GM21367 (cell line): ENCODE measurements around the gene PTPRD.

Source experiments
- ATAC-seq: cut with Tn5 transposase; IDR thresholded peaks from one replicate; pipeline ENCODE4 v1.9.1; 2021; ENCODE audit not compliant: unreplicated experiment

Gene PTPRD

DNA sequence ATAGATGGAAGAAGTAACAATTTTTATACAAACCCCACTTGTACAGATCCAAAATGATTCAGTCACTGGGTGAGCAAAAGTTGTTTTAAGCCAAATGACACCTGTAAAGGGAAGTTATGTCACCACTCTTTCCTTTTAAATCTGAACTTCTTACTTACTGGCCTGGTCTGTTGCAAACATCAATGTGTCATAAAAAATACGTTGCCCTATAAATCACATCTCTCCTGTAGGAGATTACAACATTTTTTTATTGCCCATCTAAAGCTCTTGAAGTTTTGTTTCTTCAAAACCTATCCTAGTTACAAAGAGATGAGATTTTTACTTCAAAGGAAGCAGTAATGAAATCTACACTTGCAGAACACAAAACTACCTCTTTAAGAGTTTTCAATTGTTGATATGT lies 1725.4 kb downstream of the PTPRD start:
- no peak for ATAC-seq

DNA sequence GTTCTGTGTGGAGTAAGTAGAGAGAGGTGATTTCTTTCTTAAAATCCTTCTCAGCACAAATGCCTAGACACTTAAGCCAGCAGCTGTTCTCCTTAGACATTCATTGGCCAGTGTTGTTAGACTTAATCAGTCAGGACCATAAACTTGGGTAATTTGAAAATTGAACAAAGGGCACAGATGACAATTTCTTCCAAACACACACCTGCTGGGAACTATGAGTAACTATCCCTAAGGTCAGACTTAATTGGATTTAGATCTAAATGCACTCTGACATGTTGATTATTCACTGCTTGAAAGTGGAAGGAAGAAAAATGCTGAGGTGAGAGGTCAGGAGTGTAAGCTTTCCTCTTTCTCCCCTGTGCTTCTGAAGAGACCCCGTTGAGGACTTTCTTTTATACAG lies 1729.5 kb downstream of the PTPRD start:
- ATAC-seq, result no peak

DNA sequence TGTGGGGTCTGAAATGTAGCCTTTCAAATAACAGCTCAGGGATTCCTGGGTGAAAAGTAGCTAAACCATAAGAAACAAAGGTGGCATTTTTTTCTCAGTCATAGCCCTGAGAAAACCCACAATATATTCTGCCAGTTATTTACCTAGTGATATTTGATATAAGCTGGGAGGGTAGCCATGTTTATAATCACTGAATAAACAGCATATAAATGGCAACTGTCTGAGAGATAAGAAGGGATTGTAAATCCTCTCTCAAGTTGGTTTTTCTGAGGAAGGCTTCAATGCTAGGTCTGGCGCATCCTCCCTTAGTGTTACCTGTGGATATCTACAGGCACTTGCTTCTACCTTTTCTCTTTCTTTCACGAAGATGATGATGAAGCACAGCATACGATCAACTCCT lies 1732.7 kb downstream of the PTPRD start:
- ATAC-seq, result no peak

DNA sequence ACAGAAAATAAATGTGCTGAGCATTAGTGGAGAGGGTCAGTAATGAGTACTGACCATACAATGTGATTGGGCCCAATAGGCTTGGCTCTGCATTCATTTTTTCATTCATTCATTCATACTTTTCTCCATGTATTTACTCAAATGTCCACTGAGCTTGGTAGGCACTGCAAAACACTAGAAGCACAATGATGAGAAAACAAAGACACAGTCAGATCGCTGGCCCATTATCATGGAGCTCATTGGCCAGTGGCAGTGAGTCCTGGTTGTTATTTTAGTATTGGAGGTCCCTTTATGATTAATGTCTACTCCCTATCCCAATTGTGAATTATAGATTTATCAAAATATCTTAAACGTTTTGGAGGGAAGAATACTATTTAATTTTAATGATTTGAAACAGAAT lies 1733.5 kb downstream of the PTPRD start:
- no peak for ATAC-seq

DNA sequence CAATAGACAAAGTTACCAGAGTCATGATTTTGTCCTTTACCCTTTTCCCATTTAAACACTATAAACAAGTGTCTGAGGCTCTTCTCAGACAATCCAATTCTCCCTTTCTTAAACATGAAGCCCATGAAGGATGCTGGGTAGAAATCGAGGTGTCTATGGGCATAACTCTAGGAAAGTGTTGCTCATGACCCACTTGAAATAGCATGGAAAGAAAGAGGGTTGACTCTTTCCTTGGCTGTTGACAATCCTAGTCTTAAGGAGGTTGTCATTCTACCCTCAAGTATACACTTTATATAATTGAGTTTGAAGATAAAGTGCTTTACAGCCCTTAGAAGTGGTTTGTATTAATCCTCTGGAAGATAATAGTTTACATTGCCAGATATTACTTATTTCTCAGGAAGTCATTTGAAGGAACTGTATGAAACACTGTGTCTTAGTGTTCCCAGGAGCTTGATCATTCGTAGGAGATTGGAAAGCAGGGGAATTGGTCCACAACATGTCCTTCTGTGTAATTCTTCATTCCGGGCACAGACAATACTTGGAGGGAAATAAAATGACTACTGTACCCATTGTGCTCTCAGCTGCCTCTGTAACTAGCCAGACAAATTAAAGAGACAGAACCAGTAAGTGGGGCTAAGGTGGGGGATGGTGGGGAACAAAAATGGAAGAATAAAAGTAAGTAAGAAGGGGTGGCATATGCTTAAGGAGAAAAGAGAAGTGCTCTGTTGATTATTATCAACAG lies 1734.9 kb downstream of the PTPRD start:
- ATAC-seq, result no peak

DNA sequence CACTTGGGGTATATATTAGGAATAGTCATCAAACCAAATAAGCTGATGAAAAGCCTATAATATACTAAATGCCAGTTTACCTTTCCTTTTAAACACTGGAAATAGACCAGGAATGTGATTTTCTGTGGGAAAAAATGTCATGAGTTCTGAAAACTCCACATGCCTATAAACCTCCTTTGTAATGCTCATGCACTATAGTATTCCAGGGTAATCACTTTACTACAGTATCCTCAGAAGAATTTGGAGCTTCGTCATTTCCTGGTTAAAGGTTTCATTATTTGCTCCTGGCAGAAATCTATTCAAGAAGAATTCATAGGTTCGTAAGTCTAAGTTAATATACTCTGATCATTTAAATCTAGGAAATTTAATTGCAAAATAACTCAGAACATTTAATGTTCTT lies 1736.5 kb downstream of the PTPRD start:
- ATAC-seq, result no peak

DNA sequence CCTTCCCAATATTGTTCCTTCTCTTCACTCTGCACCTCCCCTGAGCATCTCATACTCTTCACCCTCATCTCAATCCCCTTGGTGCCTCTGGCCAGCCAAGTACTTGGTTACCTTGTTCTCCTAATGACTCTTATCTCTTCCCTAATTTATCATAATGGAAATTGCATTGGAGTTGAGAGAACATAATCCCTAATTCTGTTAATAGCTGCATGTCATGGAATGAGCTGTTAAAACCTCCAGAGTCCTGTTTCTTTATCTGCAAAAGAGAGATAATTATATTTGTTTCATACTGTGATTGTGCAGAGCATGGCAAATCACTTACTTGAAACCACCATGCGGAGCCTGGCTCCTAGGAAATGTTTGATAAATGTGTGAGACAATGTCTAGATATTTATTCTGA lies 1738.3 kb downstream of the PTPRD start:
- no peak for ATAC-seq

DNA sequence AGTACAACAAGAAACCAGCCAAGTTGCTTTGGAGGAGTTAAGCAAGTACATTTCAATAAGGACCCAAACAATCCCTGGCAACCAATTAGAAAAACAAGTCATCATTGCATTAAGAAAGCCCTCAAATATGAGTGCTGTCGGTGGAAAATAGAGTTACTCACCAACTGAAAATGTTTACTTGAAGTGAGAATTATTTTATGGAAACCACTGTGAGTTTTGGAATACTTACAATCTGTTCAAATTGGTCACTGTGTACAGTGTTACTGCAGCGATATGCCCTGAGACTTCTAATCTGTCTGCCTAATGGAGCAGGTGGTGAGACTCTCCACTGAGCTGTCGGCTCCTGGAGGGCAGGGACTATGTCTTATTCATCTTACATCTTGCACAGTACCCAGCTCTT lies 1740.0 kb downstream of the PTPRD start:
- ATAC-seq, result no peak

DNA sequence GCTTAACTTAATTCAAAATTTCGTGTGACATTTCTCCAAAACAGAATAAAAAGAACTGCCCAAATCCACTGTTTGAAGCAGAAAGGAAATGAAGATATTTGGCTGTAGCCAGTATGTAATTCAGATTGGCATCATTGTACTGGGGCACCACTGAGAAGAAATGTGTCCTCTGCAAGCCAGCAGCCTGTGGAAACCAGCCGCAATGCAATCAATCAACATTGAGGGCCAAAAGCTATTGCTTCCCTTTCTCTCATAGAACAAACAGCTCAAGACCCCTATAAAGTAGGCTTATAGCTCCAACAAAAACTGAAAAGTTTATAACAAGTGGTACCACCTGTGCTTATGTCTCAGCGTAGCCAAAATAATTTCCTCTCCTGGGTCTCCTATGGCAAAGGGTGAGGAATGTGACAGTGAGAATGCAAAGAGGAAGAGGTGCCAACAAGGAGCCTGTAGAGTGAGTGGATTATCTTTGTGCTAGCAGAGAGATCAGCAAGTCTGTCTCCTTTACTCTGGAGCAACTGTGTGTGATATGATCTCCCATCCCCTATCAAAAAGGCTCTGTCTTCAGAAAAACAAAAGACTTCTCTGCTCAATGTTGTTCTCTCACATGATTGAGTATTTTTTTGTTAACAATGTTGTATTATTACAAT lies 1740.9 kb downstream of the PTPRD start:
- ATAC-seq, result no peak

DNA sequence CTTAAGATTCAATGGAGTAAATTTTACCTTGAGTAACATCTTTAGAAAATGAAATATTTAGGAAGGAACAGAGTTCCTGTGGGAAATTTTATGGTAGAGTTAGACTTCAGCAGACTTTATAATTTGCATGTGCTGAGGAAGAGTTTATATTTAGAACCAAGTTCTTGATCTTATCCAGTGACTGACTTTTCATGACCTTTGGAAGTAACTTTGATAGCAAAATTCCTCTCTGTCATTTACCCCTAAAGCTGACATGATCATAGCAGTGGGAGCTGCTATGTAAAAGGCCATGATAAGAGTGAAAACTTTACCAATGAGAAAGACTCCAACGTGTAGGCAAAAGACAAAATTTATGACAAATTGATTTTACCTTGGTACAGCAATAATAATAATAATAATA lies 1741.4 kb downstream of the PTPRD start:
- ATAC-seq, result no peak

DNA sequence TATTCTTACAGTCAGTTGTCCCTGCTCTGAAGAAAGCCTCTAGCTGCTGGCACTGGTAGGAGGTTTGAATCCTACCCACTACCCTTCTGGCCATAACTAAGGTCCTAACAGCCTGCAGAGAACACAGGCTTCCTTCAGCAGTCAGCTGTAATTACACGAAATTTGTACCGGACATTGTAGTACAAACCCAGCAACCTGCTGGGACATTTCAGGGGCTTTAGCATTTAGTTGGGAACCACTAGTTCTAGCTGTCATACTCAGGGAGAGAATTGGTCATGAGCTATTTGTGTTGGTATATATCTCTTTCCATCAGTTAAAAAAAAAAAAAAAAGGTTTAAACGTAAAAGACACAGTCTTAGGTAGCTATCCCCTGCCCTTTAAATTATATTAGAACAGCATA lies 1743.0 kb downstream of the PTPRD start:
- no peak for ATAC-seq

DNA sequence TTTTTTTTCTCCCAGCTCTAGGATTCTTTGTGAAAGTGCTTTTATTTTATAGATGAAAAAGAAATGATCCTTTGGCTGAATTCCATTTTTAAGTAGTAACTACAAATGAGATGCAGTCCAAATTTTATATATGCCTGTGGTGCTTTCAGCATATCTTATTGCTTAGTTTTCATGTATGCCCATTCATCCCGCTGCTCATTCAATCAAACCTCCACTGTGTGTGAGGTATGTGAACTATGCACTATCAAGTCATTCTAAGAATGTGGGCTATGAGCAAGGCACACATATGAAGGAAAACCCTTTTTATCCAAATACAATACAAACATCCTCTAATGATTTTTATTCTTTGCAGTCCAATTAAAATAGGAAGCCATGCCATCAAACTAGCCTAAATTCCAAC lies 1744.2 kb downstream of the PTPRD start:
- ATAC-seq, result no peak

DNA sequence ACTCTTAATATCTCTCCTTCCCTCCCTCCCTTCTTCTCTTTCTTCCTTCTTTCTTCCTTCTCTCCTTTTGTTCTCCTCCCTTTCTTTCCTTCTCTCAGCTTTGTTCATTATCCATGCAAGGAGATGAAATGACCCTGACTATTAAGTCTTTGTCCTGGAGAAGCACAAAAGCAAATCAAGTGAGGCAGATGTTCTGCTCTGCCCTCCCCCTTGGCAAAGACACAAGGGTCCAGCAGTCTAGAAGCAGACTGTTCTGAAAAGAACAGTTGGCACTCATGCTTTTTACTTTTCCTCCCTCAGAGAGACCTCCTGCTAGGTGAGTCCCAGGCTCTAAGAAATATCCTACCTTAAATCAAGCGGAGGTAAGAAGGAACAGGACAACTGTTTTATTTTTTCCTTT lies 1745.7 kb downstream of the PTPRD start:
- ATAC-seq, result no peak

DNA sequence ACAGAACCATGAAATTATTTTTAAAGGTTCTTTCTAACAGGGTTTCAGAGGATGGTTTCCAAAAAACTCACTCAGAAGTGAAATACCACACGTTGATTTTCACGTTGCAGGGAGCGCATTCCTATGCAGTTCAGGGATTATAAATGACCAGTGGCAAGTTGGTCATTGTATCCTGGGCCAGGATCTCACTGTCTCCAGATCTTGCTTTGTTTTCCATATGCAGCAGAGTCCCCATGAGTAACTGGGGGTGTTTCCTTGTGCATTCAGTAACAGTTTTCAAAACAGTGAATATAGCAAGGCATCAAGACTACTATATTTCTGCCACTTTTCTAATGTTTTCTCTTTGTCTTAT lies 1748.3 kb downstream of the PTPRD start:
- ATAC-seq, result no peak

DNA sequence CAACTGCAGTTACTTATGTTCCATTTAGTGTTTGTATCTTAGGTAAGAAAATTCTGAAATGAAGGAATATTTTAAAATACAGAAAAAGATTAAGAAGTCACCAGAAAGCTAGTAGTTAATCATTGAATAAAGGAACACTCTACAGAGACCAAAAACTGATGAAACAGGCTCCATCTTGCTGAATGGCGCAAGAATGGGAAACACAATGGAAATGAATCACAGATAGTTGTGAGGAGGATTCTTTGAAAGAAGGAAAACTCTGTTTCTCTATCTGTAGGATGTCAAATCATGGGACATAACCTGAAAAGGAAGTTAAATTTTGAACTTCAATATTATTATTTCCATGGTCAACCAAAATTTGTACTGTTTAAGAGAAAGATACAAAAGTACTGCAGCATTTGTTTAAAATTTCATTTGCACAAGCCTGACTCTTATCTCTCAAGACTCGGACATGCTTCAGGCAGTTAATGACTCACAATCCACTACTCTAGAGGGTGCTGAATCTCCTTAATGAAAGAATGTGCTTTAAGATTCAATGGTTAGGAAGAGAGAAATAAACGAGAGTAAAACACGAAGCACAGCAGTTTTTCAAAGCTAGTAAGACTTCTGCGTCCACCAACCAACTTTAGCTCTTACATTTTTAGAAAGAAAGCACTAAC lies 1748.8 kb downstream of the PTPRD start:
- ATAC-seq, result no peak

DNA sequence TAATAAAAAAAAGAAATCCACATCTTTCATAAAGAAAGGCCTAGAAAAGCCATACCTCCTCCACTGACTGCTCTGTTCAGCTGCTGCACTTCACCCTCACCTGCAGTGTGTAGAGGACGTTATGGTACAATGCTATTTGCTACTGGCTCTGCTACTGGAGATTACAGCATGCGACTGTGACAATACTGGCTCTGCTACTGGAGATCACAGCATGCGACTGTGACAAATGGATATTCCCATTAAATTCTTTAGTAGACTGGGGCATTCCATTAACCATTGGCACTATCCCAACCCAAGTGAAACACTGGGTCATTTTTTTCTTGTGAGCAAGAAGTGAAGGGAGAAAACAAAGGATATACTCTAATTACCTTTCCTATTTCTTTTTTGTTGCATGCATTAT lies 1749.7 kb downstream of the PTPRD start:
- no peak for ATAC-seq

DNA sequence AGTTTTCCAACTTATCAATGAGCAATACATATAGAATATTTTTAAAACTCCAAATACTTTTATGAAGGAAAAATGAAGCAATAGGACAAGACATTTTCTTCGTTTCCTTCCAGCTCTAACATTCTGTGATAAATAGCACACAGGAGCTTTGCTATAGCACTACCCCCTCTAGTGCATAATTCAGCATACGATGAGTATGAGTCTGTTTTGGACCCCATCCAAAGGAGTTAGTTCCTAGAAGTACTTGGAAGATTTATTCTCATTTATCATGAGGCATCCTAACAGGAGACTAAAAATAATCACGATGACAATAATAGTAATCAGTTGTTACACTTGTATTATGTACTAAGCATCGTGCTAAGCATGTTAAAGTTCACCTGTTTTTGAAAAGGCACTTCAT lies 1751.9 kb downstream of the PTPRD start:
- ATAC-seq, result no peak

DNA sequence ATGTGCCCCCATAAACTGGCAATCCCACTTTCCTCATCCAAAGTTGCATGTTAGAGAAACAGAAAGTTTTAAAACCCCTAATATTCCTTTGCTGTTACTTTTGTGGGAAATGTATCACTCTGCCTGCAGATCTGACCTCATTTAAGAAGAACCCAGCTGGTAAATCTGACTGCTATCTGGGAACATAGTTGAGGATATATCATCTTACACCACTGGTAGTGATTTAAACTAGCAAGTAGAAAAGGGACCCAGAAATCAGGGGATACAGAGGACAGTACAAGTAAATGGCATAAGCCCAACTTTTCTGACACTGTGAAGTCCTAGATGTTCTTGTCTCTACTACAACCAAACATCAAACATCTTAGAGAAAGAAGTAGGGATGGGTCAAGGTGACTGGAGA lies 1752.7 kb downstream of the PTPRD start:
- ATAC-seq, result no peak

DNA sequence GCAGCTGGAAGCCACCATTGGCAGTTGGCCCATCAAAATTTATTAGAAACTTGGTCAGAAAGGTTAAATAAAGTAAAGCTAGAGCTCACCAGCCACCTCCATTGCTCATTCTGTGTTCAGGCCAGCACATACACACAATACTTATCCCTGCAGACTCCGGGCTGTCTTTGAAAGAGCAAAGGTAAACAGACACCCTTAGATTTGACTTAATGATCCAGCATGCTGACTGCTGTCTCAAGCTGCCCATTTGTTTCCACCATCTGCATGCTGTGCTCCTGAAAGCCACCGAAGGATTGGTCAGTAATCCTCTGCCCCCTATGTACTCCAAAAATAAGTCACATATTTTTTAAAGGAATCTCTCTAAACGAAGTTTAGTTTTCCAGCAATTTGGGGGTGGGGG lies 1753.4 kb downstream of the PTPRD start:
- ATAC-seq, result no peak

DNA sequence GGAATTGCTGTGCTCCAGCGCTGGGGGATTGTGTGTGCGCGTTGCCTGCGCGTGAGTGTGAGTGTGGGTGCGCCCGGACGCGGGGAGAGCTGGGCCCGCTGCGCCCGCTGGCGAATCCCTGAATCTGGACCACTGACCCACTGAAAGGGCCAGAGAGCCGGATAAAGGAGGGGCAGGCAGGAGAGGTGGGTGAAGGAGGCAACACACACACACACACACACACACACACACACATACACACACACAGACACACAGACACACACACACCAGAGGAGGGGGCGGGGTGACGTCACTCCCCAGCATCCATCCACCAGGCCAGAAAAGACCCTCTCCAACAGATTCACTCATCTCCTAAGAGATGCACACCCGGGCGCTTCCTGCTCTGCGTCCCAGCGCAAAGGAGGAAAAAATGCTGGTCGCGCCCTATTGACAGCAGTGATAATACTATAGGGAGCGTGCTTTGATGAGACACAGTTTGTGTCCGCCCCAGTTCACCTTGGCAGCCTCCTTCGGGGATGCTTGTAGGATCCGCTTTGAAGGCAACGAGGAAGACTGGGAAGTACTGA lies 1754.1 kb downstream of the PTPRD start:
- no peak for ATAC-seq

DNA sequence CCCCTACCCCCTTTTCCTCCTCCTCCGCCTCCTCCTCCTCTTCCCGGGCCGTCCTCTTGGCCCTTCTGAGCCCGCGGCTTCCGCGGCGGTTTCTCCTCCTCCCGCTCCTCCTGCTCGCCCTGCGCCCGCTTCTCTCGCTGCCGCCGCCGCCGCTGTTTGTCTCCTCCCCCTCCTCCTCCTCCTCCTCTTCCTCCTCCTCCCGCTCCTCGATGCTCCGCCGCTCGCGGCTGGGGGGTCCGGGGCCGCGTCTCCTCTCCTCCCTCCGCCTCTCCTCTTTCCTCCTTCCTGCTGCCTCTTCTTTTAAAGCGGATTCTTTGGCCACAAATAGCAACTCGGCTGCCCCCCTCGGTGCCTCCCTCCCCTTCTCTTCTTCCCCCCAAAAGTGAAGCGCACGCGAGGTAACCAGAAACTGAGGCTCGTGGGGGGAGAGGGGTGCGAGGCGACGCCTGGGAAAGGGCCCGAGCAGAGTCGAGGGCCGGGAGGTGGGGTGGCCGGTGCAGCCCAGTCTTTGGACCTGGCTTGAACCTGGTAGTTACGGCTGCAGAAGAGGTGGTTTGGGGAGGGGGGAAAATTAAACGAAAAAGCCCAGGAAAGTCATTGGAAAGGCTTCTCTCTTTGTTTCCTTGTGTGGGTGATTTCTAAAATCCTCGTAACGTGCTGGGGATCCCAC lies 1754.7 kb downstream of the PTPRD start:
- ATAC-seq, result no peak
